RKO (cell line): Measurements from ENCODE around the gene KRT12.

Experiments used
- DNase-seq: peaks from one replicate; pipeline ENCODE4 v3.0.0-alpha.2; 2016; ENCODE audit warnings: low spot score

KRT12 gene

GRCh38 chr17:40866838-40867237 is at the start of gene KRT12:
Gene KRT12, minus strand, starts transcription at chr17:40867223. Its CDS starts 37 bp downstream, at chr17:40867186.
- no peak for DNase-seq

- DNase-seq = no peak
Measured at GRCh38 chr17:40916366-40916765, 49.3 kb upstream of the KRT12 start.

- DNase-seq = no peak
Measured at GRCh38 chr17:40915721-40916256, 48.8 kb upstream of the KRT12 start.

GRCh38 chr17:40915199-40915661 is 48.2 kb upstream of the KRT12 start:
- DNase-seq = peak; percentile 97

- no peak for DNase-seq
Measured at GRCh38 chr17:40914075-40914855, 47.2 kb upstream of the KRT12 start.

- DNase-seq = no peak
Measured at GRCh38 chr17:40912486-40913210, 45.6 kb upstream of the KRT12 start.

GRCh38 chr17:40910441-40910841 is 43.4 kb upstream of the KRT12 start:
- no peak for DNase-seq

- no peak for DNase-seq
Measured at GRCh38 chr17:40909755-40910154, 42.7 kb upstream of the KRT12 start.

GRCh38 chr17:40909351-40909750 is 42.3 kb upstream of the KRT12 start:
- peak; percentile 95 for DNase-seq

GRCh38 chr17:40906613-40907012 is 39.6 kb upstream of the KRT12 start:
- no peak for DNase-seq

- DNase-seq = no peak
Measured at GRCh38 chr17:40905370-40905769, 38.3 kb upstream of the KRT12 start.

GRCh38 chr17:40903129-40903847 is 36.3 kb upstream of the KRT12 start:
- peak; percentile 91 for DNase-seq

GRCh38 chr17:40902498-40902897 is 35.5 kb upstream of the KRT12 start:
- DNase-seq = no peak

- DNase-seq = no peak
Measured at GRCh38 chr17:40901981-40902474, 35.0 kb upstream of the KRT12 start.

GRCh38 chr17:40900809-40901356 is 33.9 kb upstream of the KRT12 start:
- DNase-seq = no peak

GRCh38 chr17:40896916-40897455 is 30.0 kb upstream of the KRT12 start:
- DNase-seq = no peak

GRCh38 chr17:40895106-40895730 is 28.2 kb upstream of the KRT12 start:
- DNase-seq = no peak

- DNase-seq = no peak
Measured at GRCh38 chr17:40888196-40888720, 21.2 kb upstream of the KRT12 start.

GRCh38 chr17:40886090-40886489 is 19.1 kb upstream of the KRT12 start:
- no peak for DNase-seq

GRCh38 chr17:40884708-40885512 is 17.9 kb upstream of the KRT12 start, which contains the start of gene KRT20:
Gene KRT20, minus strand, starts transcription at chr17:40885242. Its CDS starts 57 bp downstream, at chr17:40885185.
- DNase-seq = no peak
